AG20443 (cell line): Measurements from ENCODE around the gene DHX58.

Source experiments
- DNase-seq: peaks from one replicate; pipeline ENCODE4 v3.0.0; 2012; ENCODE audit warnings: low spot score, mixed read lengths

Gene DHX58

DNA sequence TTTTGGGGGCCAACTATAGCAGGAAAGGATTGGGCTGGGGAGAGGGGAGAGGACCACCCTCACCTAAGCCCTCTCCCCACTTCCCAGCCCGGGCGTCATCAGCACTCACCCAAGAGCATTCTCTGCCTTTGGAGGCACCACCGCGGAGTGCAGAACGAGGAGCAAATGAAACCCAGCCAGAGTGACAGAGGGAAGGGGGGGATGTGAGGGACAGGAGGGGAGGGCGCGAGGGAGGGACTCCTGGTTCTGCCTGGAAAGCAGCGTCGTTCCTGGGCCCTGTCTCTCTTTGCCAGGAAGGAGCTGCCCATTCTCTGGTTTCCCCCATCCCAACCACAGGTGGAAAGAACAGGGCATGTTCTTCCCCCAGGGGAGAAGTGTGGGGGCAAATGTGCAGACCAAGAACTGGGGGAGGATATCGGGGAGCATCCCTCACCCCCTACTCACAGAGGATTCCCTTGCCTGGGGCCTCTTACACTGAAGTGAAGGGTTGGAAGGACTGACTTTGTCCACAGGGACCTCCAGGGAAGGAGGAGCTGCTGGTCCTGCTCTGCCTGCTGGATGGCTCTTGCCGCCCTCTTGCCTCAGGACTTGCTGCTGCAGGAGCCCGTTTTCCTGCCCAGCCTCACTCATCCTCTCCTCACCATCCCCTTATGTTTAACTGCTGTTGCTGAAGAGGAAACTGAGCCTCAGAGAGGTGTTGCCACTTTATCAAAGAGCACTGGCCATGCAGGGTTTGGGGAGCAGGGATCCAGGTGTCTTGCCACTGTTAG is 58.6 kb downstream of the DHX58 start:
- DNase-seq, result no peak

DNA sequence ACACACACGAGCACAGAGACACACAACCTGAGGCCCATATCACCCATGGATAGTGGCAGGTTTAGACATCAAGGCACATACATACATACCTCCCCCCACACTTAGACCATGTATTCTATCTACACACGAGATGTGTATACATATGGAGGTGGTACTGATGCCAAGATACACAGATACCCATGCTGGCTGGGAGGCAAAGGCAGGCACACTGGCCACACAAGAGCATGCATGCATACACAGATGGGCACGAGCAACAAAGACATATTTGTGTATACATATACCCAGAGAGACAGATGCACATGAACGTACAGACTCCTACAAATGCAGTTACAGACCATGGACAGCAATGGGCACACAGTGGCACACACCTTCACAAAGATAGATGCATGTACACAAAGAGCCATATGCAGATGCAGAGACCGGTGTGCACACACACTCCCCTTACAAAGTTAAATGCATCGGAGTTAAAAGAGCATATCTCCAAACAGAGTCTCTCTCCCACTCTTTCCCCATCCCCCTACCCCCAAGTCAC is 60.1 kb downstream of the DHX58 start:
- DNase-seq, result no peak

DNA sequence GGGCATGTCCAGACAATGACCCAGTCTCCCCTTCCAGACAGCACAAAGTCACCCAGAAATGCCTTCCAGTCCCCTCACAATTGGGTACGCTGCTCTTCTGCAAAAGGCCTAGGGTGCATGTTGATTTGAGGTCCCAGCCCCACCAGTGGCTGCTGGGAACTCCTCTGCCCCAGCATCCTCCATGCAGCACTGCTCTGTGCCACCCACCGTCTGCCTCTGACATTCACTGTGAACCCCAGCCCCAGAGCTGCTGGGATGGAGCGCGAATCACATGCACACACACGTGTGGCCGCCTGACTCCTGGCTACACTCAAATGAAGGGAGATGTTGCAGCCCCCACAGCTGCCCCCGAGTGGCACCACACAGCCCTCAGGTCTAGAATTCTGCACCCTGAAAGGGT is 60.9 kb downstream of the DHX58 start:
- no peak for DNase-seq
